OCI-LY3 (cell line): Measurements from ENCODE around the gene URI1.
"Not testable (repeated sequence)": the region's sequence is repeated elsewhere in the genome, so short reads cannot be mapped to it uniquely, and the experiment has no call there.

Source experiments
- H2AFZ ChIP-seq: fragments of 200-600, 300-600 bp; shearing (Covaris generic); 2 replicates; pipeline ENCODE4 v1.6.0; 2014; ENCODE audit warnings: antibody characterized with exemption, low read depth, low read length
- H3K27ac ChIP-seq: fragments of 200-600, 300-600 bp; sonication (generic); 2 replicates; pipeline ENCODE4 v1.5.1; 2014; ENCODE audit warnings: mild to moderate bottlenecking, low read length, moderate library complexity, mixed read lengths
- H3K27me3 ChIP-seq: fragments of 200-600, 300-600 bp; sonication (generic); 2 replicates; pipeline ENCODE4 v1.6.1; 2014; ENCODE audit warnings: low read depth, low read length, mixed read lengths
- H3K36me3 ChIP-seq: fragments of 200-600, 300-600 bp; sonication (generic); replicated peaks from 2 replicates; pipeline ENCODE3; 2014; ENCODE audit warnings: low read depth, low read length, mixed read lengths
- H3K4me1 ChIP-seq: fragments of 300-600, 200-600 bp; sonication (generic); 2 replicates; pipeline ENCODE4 v1.6.1; 2014; ENCODE audit warnings: low read length, mixed read lengths
- H3K4me2 ChIP-seq: fragments of 200-600, 300-600 bp; sonication (generic); 2 replicates; pipeline ENCODE4 v1.6.1; 2014; ENCODE audit warnings: low read length, mixed read lengths
- H3K4me3 ChIP-seq: fragments of 300-600, 200-600 bp; sonication (generic); 2 replicates; pipeline ENCODE4 v1.5.1; 2014; ENCODE audit warnings: antibody characterized with exemption, mild to moderate bottlenecking, low read length, moderate library complexity
- H3K79me2 ChIP-seq: fragments of 300-600, 200-600 bp; shearing (Covaris generic); 2 replicates; pipeline ENCODE4 v1.6.1; 2014; ENCODE audit warnings: mild to moderate bottlenecking, low read length, mixed read lengths
- H3K9ac ChIP-seq: fragments of 300-600, 200-600 bp; shearing (Covaris generic); 2 replicates; pipeline ENCODE4 v1.6.0; 2014; ENCODE audit warnings: mild to moderate bottlenecking, low read length, moderate library complexity
- H3K9me3 ChIP-seq: fragments of 200-600, 300-600 bp; shearing (Covaris generic); 2 replicates; pipeline ENCODE4 v1.6.1; 2014; ENCODE audit warnings: low read length, mixed read lengths; ENCODE audit not compliant: insufficient read depth
- H4K20me1 ChIP-seq: fragments of 200-600, 300-600 bp; sonication (generic); 2 replicates; pipeline ENCODE4 v1.6.1; 2016; ENCODE audit warnings: low read length, mixed read lengths; ENCODE audit not compliant: insufficient read depth
- CTCF ChIP-seq: fragments of 200-600, 300-600 bp; sonication (generic); IDR thresholded peaks from 2 replicates; pipeline ENCODE4 v1.5.1; 2014; ENCODE audit warnings: antibody characterized with exemption, low read length, low read depth
- EZH2phosphoT487 ChIP-seq: fragments of 200-600 bp; shearing (Covaris generic); IDR thresholded peaks from 2 replicates; pipeline ENCODE4 v1.6.1; 2018; ENCODE audit warnings: antibody characterized with exemption, mixed run types, low read depth

The URI1 gene

DNA sequence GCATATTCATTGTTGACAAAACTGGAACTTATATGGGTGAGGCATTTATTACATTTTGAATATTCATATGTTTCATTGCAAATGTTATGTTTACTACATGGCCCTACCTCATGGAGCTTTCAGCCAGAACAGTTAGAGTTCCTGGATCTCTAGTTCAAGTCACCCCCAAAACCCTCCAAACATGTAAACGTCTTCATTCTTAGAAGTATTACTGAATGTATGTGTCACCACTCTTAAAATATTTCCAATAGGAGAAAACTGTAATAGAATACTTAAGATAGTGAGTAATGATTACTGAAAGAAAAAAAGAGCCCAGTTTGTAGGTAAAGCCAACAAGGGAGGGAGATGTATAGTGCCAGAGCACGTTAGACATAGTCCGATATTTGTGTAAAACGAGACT lies 23.5 kb downstream of the URI1 start:
- H3K4me3 ChIP-seq: no peak overlapping the region
- H3K27ac ChIP-seq: no peak overlapping the region
- no peaks in the 10 kb centered on the region for H3K27me3 ChIP-seq
- no peak for TF ChIP-seq EZH2phosphoT487
- peaks cover 69% of the 10 kb centered on the region for H4K20me1 ChIP-seq
- no peak overlapping the region for H3K9ac ChIP-seq
- no peaks in the 10 kb centered on the region for H3K36me3 ChIP-seq
- no peak overlapping the region for H3K4me2 ChIP-seq
- peaks cover 97% of the 10 kb centered on the region for H3K79me2 ChIP-seq
- H3K4me1 ChIP-seq: peaks cover 8% of the 10 kb centered on the region
- no peak overlapping the region for H2AFZ ChIP-seq
- no peaks in the 10 kb centered on the region for H3K9me3 ChIP-seq

GRCh38 chr19:29966142-29966541 lies 24.1 kb downstream of the URI1 start:
- Histone ChIP-seq H4K20me1 (peaks cover 76% of the 10 kb centered on the region), H3K79me2 (peaks cover 97% of the 10 kb centered on the region)
- not testable (repeated sequence) for H2AFZ ChIP-seq, H3K27me3 ChIP-seq, H3K4me3 ChIP-seq, H3K36me3 ChIP-seq, H3K4me1 ChIP-seq, H3K9ac ChIP-seq, H3K9me3 ChIP-seq, H3K27ac ChIP-seq, H3K4me2 ChIP-seq

- no peak overlapping the region for H3K9ac ChIP-seq
- peaks cover 78% of the 10 kb centered on the region for H4K20me1 ChIP-seq
- peaks cover 8% of the 10 kb centered on the region for H3K4me1 ChIP-seq
- no peak overlapping the region for H3K27ac ChIP-seq
- H3K4me2 ChIP-seq: no peak overlapping the region
- no peak overlapping the region for H3K4me3 ChIP-seq
- no peak overlapping the region for H2AFZ ChIP-seq
- H3K36me3 ChIP-seq: no peaks in the 10 kb centered on the region
- TF ChIP-seq CTCF (peak; percentile 58), EZH2phosphoT487 (no peak)
- H3K79me2 ChIP-seq: peaks cover 97% of the 10 kb centered on the region
- H3K27me3 ChIP-seq: no peaks in the 10 kb centered on the region
- H3K9me3 ChIP-seq: no peaks in the 10 kb centered on the region
These were observed 24.7 kb downstream of the URI1 start for GRCh38 chr19:29966588-29967249.

DNA sequence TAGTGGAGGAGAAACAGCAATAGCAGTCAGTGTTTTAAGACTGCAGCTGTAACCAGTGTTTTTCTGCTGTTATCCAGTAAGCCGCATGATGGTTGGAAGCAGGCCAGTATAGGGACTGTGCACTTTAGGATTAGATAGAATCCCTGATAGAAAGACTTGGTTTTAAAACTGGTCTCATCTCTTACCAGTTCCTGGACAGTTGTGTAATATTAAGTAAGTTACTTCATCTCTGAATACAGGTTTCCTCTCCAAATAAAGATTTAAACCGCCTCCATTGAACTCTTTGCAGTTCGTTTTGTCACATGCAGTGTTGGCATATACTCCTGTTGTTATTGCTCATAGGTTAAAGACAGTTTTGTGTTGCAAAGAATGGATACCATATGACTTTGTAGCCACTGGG lies 25.6 kb downstream of the URI1 start:
- peaks cover 8% of the 10 kb centered on the region for H3K4me1 ChIP-seq
- H3K4me3 ChIP-seq: no peak overlapping the region
- H3K4me2 ChIP-seq: no peak overlapping the region
- H3K9me3 ChIP-seq: no peaks in the 10 kb centered on the region
- H2AFZ ChIP-seq: no peak overlapping the region
- TF ChIP-seq EZH2phosphoT487: no peak
- no peak for TF ChIP-seq CTCF
- H3K36me3 ChIP-seq: no peaks in the 10 kb centered on the region
- no peak overlapping the region for H3K27ac ChIP-seq
- no peaks in the 10 kb centered on the region for H3K27me3 ChIP-seq
- peaks cover 98% of the 10 kb centered on the region for H3K79me2 ChIP-seq
- H3K9ac ChIP-seq: no peak overlapping the region
- peaks cover 80% of the 10 kb centered on the region for H4K20me1 ChIP-seq

DNA sequence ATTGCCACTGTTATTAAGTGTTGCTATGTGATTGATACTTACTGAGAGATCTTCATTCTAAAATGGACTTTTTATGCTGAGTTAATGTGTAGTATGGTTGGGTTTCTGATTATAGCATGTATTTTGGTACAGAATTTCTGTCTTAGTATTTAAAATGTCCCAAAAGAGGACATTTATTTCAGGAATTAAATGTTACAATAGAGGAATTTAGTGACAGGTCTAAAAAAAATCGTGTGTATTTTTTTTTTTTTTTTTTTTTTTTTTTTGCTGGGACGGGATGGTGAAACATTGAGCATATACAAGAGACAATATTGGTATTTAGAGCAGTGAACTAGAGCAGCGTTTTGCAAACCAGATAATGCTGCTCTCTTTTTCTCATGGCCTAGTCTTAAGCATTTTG lies 27.9 kb downstream of the URI1 start:
- Histone ChIP-seq H3K27me3 (no peaks in the 10 kb centered on the region), H3K27ac (no peak overlapping the region), H3K9ac (no peak overlapping the region), H3K4me2 (no peak overlapping the region), H3K9me3 (no peaks in the 10 kb centered on the region), H3K36me3 (no peaks in the 10 kb centered on the region), H3K4me3 (no peak overlapping the region), H2AFZ (no peak overlapping the region), H3K4me1 (peaks cover 8% of the 10 kb centered on the region), H3K79me2 (peaks cover 97% of the 10 kb centered on the region), H4K20me1 (peaks cover 77% of the 10 kb centered on the region)
- TF ChIP-seq EZH2phosphoT487 (no peak), CTCF (no peak)
